Activated T-cell treated with anti-CD3 and anti-CD28 coated beads for 1 hour (primary cell): Measurements from ENCODE around the gene MTRR.
"Not testable (repeated sequence)": the region's sequence is repeated elsewhere in the genome, so short reads cannot be mapped to it uniquely, and the experiment has no call there.

Experiments
- DNase-seq: peaks from one replicate; pipeline ENCODE4 v3.0.0-alpha.2; 2020; ENCODE audit warnings: low read depth

MTRR gene

GRCh38 chr5:7897014-7897600, 28.2 kb downstream of the MTRR start:
- DNase-seq = no peak

GRCh38 chr5:7902201-7902600, 33.3 kb downstream of the MTRR start:
- no peak for DNase-seq

GRCh38 chr5:7902666-7903625, 34.0 kb downstream of the MTRR start:
- DNase-seq = no peak

DNA sequence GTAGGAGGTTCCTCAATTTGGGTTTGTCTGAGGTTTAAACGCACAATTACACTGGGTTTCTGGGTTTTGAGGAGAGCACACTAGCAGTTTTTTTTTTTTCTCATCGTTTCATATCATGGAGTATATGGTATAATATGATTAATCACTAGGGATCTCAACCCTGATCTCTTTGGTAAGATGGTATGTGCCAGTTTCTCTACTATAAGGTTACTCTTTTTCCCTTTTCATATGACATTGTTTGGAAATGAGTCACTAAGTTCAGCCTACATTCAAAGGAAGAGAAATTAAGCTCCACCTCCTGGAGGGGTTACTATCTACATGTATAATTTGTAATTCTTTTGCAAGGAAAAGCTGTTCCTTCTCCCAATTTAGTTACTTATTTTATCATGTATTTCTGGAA, 35.2 kb downstream of the MTRR start:
- no peak for DNase-seq

- no peak for DNase-seq
These were observed 38.7 kb downstream of the MTRR start for GRCh38 chr5:7907612-7908011.

GRCh38 chr5:7908317-7908716, 39.4 kb downstream of the MTRR start:
- no peak for DNase-seq

GRCh38 chr5:7910738-7911428, 41.9 kb downstream of the MTRR start:
- no peak for DNase-seq

DNA sequence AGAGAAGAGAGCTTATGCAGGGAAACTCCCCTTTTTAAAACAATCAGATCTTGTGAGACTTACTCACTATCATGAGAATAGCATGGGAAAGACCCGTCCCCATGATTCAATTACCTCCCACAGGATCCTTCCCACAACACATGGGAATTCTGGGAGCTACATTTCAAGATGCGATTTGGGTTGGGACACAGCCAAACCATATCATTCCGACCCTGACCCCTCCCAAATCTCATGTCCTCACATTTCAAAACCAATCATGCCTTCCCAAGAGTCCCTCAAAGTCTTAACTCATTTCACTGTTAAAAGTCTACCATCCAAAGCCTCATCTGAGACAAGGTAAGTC, 42.5 kb downstream of the MTRR start:
- not testable (repeated sequence) for DNase-seq

GRCh38 chr5:7916171-7916804, 47.3 kb downstream of the MTRR start:
- no peak for DNase-seq

DNA sequence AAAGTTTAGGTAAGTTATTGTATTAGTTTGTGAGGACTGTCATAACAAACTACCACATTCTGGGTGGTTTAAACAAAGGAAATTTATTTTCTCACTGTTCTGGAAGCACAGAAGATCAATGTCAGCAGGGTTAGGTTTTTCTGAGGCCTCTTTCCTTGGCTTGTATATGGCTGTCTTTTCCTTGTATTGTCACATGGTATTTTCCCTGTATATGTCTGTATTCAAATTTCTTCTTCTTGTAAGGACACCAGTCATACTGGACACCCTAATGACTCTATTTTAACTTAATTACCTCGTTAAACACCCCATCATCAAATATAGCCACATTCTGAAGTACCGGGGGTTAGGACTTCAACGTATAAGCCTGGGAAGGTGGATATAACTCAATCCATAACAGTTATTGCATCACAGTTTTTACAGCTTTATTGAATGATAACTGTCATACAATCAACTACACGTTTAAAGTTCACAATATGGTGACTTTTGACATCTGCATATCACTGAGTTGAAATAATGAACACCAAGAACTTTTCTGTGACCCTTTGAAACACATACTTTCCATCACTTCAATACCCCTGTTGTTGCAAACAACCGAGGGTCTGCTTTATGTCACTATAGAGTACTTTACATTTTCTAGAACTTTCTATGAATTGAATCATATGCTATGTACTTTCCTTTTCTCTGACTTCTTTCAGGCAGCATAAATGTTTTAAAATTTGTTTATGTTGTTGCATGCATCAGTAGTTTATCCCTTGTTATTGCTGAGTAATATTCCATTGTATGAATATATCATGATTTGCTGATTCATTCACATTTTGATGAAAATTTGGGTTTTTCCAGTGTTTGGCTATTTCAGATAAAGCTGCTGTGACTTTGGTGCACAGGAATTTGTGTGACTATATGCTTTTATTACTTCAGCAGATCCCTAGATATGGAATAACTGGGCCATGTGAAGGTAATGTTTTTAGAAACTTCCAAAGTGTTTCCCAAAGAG, 48.5 kb downstream of the MTRR start:
- DNase-seq = no peak

DNA sequence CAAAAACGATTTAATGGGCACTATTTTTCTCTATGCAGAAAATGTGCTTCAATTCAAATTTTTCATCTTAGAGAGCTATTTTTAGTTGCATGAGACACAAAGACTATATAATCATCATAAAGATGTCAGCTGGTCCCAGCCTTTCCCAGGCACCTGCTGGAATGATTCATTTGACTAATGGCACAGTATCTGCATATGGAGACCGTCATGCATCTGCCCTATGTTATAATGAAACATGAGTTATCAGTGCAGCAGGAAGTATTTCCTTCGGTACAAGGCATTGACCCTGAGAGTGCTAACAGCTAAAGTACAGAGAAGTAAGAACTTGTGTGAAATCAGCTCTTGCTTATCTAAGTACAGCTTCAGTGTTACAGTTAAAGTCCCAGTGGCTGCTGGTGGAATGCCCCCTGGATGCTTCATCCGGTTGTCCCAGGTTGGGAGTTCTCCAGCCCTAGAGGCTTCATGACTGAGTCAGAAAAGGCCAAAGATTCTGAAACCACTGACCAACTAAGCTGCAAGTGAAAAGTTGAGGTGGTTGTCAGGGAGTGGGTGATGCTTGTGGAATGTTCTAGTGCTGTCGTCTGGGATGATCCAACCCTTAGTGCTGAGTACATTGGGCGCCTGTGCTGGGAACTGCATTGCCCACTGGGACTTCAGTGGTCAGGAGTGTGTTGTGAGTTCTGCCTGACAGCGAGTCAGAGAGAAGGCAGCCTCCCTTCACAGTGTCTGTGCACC, 57.2 kb downstream of the MTRR start:
- no peak for DNase-seq

GRCh38 chr5:7926720-7927119, 57.8 kb downstream of the MTRR start:
- no peak for DNase-seq

GRCh38 chr5:7927466-7928375, 58.8 kb downstream of the MTRR start:
- peak; percentile 3 for DNase-seq

GRCh38 chr5:7930011-7930410, 61.1 kb downstream of the MTRR start:
- DNase-seq = no peak

DNA sequence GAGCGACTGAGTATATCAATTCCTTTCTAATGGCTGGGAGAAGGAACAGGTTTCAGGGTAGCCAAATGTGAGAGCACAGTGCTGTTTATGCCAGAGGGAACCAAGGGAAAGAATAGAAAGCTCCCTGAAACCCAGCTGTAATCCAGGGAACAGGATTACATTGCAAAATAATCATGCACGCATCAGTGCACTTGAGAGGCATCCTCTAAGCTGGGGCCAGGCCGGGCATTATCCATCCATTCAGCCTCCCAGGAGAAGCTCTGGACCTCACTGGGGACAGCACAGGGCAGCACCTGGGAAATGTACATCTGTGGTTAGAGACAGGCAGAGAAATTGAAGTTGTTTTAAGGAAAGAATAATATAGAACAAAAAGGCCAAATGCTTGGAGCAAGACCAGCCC, 72.7 kb downstream of the MTRR start:
- DNase-seq = no peak

DNA sequence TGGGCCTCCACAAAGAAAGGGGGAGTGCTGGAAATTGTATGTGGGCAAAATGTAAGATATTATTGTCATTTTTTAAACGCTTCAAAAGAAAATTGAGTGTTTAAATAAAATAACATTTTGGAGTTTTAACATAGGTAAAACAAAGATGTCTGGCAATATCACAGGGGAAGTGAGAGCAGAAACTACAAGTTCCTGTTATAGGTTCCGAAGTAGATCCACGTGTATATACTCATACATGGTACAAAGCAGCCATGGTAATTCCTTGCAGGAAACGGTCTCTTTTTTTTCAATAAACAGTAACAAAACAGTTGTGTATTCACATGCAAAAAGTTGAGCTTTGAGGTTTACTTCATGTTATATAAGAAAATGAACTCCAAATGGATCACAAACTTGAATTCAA, 78.4 kb downstream of the MTRR start:
- no peak for DNase-seq
